Activated naive CD4-positive, alpha-beta T cell treated with anti-CD3 and anti-CD28 coated beads for 36 hours (primary cell): Measurements from ENCODE around the gene PAFAH1B1. TPM values are rescaled to one million over a fixed set of nuclear protein-coding genes. Genes with fewer than 3 reads are reported as not detected.

Experiments
- CTCF ChIA-PET: fragments of 350-600 bp; sonication (Branson Sonifier 250); formaldehyde crosslinking; loops from one replicate; lab custom pipeline; 2021; ENCODE audit warnings: antibody characterized with exemption; lab: Charles Lee
- DNase-seq: peaks from one replicate; pipeline ENCODE4 v3.0.0-alpha.2; 2020
- H3K27ac Mint-ChIP-seq: one replicate; pipeline ENCODE4 v1.8.0; 2021; ENCODE audit warnings: mild to moderate bottlenecking, mixed read lengths
- H3K27me3 Mint-ChIP-seq: one replicate; pipeline ENCODE4 v1.8.0; 2021; ENCODE audit warnings: low read depth, mixed read lengths
- H3K36me3 Mint-ChIP-seq: one replicate; pipeline ENCODE4 v1.8.0; 2021; ENCODE audit warnings: low read depth, mixed read lengths
- H3K4me1 Mint-ChIP-seq: one replicate; pipeline ENCODE4 v1.8.0; 2021; ENCODE audit warnings: low read depth, mixed read lengths
- H3K4me3 Mint-ChIP-seq: one replicate; pipeline ENCODE4 v1.8.0; 2021; ENCODE audit warnings: mild to moderate bottlenecking, moderate library complexity, mixed read lengths
- H3K9me3 Mint-ChIP-seq: one replicate; pipeline ENCODE4 v1.8.0; 2021; ENCODE audit warnings: mixed read lengths
- intact Hi-C: fragments of 100-400 bp; cut with micrococcal nuclease; formaldehyde crosslinking; loops from one replicate; pipeline ENCODE4 v1.15.1; 2023
- microRNA-seq: library from miRNA; unstranded; fragments of <30 nt; microRNA quantifications from one replicate; pipeline ENCODE4 v1.2.0, GENCODE V29; 2022; ENCODE audit warnings: borderline microRNAs expressed, borderline replicate concordance
- total RNA-seq, 2 experiments: library from RNA; stranded (reverse); gene quantifications; one replicate each; pipeline ENCODE4 v1.2.3, GENCODE V29; 2021

The PAFAH1B1 gene
- total RNA-seq, 2 experiments from 2014 or later = 142 to 145 TPM

- H3K27ac Mint-ChIP-seq = no peak overlapping the region
- no peak overlapping the region for H3K4me3 Mint-ChIP-seq
- CTCF ChIA-PET = no interaction called here
- no peak for DNase-seq
- intact Hi-C loops = no loop called here
- no peaks in the 10 kb centered on the region for H3K4me1 Mint-ChIP-seq
- no peaks in the 10 kb centered on the region for H3K36me3 Mint-ChIP-seq
- H3K9me3 Mint-ChIP-seq = no peaks in the 10 kb centered on the region
- peaks cover 14% of the 10 kb centered on the region for H3K27me3 Mint-ChIP-seq
Observed at GRCh38 chr17:2731807-2732206, 138.4 kb downstream of the PAFAH1B1 start.

GRCh38 chr17:2734939-2735338 is 141.5 kb downstream of the PAFAH1B1 start:
- intact Hi-C loops = no loop called here
- Mint-ChIP-seq H3K9me3 (no peaks in the 10 kb centered on the region), H3K4me1 (no peaks in the 10 kb centered on the region), H3K36me3 (no peaks in the 10 kb centered on the region), H3K27ac (no peak overlapping the region), H3K27me3 (peaks cover 6% of the 10 kb centered on the region), H3K4me3 (no peak overlapping the region)
- CTCF ChIA-PET = interaction anchor here (0.7 kb wide), 1 partner anchor 51 kb away, joined by 3 read pairs; no protein-coding TSS in a partner anchor
- DNase-seq = no peak

Small RNA genes within 50 kb of the gene (microRNA-seq; reads per million reads assigned to microRNA genes)
- gene MIR6776 = not detected

Other genes starting within 250 kb of the PAFAH1B1 start
- gene MNT, start 192.6 kb upstream of the PAFAH1B1 start, total RNA-seq = 10 to 100 TPM; 13.1 to 17.0 TPM
- 10 to 100 TPM; 44.8 to 45.5 TPM for gene METTL16, start 81.8 kb upstream of the PAFAH1B1 start, total RNA-seq
- 10 to 100 TPM; 72.7 to 81.4 TPM for gene CLUH, start 118.1 kb downstream of the PAFAH1B1 start, total RNA-seq
- gene CCDC92B, start 156.0 kb downstream of the PAFAH1B1 start, total RNA-seq = under 1 TPM; 0.07 to 0.12 TPM
- under 1 TPM; 0.81 to 0.86 TPM for gene RAP1GAP2, start 202.8 kb downstream of the PAFAH1B1 start, total RNA-seq